Measurements from ENCODE around the gene ENHO.

The ENHO gene

GRCh38 chr9:34522971-34523797 lies at the start of gene ENHO:
ENHO (minus strand) TSS chr9:34522990; CDS start chr9:34521695, 1,295 bp downstream.
- peak; percentile 76 for DNase-seq

GRCh38 chr9:34572092-34572491 lies 49.3 kb upstream of the ENHO start:
- no peak for DNase-seq

- DNase-seq, result no peak
Observed at GRCh38 chr9:34571481-34571810, 48.7 kb upstream of the ENHO start.

- no peak for DNase-seq
Observed at GRCh38 chr9:34570809-34571480, 48.2 kb upstream of the ENHO start.

GRCh38 chr9:34570376-34570775 lies 47.6 kb upstream of the ENHO start:
- no peak for DNase-seq

GRCh38 chr9:34568774-34569173 lies 46.0 kb upstream of the ENHO start:
- no peak for DNase-seq

GRCh38 chr9:34568133-34568532 lies 45.3 kb upstream of the ENHO start:
- no peak for DNase-seq

- no peak for DNase-seq
Observed at GRCh38 chr9:34566972-34567371, 44.2 kb upstream of the ENHO start.

- no peak for DNase-seq
Observed at GRCh38 chr9:34566322-34566721, 43.5 kb upstream of the ENHO start.

- DNase-seq, result no peak
Observed at GRCh38 chr9:34565856-34566255, 43.1 kb upstream of the ENHO start.

GRCh38 chr9:34564617-34565016 lies 41.8 kb upstream of the ENHO start:
- DNase-seq, result no peak

GRCh38 chr9:34563262-34563661 lies 40.5 kb upstream of the ENHO start:
- DNase-seq, result no peak

GRCh38 chr9:34562135-34562745 lies 39.5 kb upstream of the ENHO start:
- no peak for DNase-seq

GRCh38 chr9:34560599-34561214 lies 37.9 kb upstream of the ENHO start:
- DNase-seq, result no peak

- no peak for DNase-seq
Observed at GRCh38 chr9:34559624-34560455, 37.0 kb upstream of the ENHO start.

- DNase-seq, result no peak
Observed at GRCh38 chr9:34558919-34559623, 36.3 kb upstream of the ENHO start.

GRCh38 chr9:34558364-34558763 lies 35.6 kb upstream of the ENHO start:
- DNase-seq, result no peak

- no peak for DNase-seq
Observed at GRCh38 chr9:34557426-34558321, 34.9 kb upstream of the ENHO start.

GRCh38 chr9:34556949-34557348 lies 34.2 kb upstream of the ENHO start:
- no peak for DNase-seq

- DNase-seq, result no peak
Observed at GRCh38 chr9:34555936-34556525, 33.2 kb upstream of the ENHO start.

- DNase-seq, result no peak
Observed at GRCh38 chr9:34555500-34555899, 32.7 kb upstream of the ENHO start.
